Forelimb muscle (tissue), 1 donor: ENCODE data around the gene MBTD1. TPM values are rescaled to one million over a fixed set of nuclear protein-coding genes. Genes with fewer than 3 reads are reported as not detected.
"Not testable (repeated sequence)": the region's sequence is repeated elsewhere in the genome, so short reads cannot be mapped to it uniquely, and the experiment has no call there.

Experiments used
- DNase-seq: peaks from one replicate; pipeline ENCODE4 v3.0.0-alpha.2; 2013; ENCODE audit warnings: low read depth
- polyA plus RNA-seq: library from polyadenylated mRNA; unstranded; fragments of 120-200 nt; gene quantifications from one replicate; pipeline ENCODE4 v1.2.1, GENCODE V29; 2013; ENCODE audit not compliant: insufficient read length

The MBTD1 gene
- polyA plus RNA-seq, 1 donor: 22.3 TPM

GRCh38 chr17:51255673-51256072 lies 4.2 kb downstream of the MBTD1 start:
- no peak for DNase-seq

- no peak for DNase-seq
Observed at GRCh38 chr17:51251010-51251409, 8.8 kb downstream of the MBTD1 start.

GRCh38 chr17:51250314-51250840 lies 9.5 kb downstream of the MBTD1 start:
- DNase-seq: no peak

- no peak for DNase-seq
Observed at GRCh38 chr17:51245535-51245934, 14.3 kb downstream of the MBTD1 start.

GRCh38 chr17:51244041-51244440 lies 15.8 kb downstream of the MBTD1 start:
- DNase-seq: no peak

- no peak for DNase-seq
Observed at GRCh38 chr17:51240275-51240674, 19.6 kb downstream of the MBTD1 start.

GRCh38 chr17:51238255-51238887 lies 21.5 kb downstream of the MBTD1 start:
- DNase-seq: no peak

- no peak for DNase-seq
Observed at GRCh38 chr17:51234162-51234561, 25.7 kb downstream of the MBTD1 start.

GRCh38 chr17:51231999-51232398 lies 27.9 kb downstream of the MBTD1 start:
- DNase-seq: no peak

GRCh38 chr17:51230306-51230705 lies 29.5 kb downstream of the MBTD1 start:
- no peak for DNase-seq

- no peak for DNase-seq
Observed at GRCh38 chr17:51229889-51230288, 30.0 kb downstream of the MBTD1 start.

- DNase-seq: no peak
Observed at GRCh38 chr17:51228161-51228560, 31.7 kb downstream of the MBTD1 start.

- not testable (repeated sequence) for DNase-seq
Observed at GRCh38 chr17:51225523-51225922, 34.3 kb downstream of the MBTD1 start.

- DNase-seq: no peak
Observed at GRCh38 chr17:51224402-51225262, 35.2 kb downstream of the MBTD1 start.

- DNase-seq: no peak
Observed at GRCh38 chr17:51221322-51221721, 38.5 kb downstream of the MBTD1 start.

- no peak for DNase-seq
Observed at GRCh38 chr17:51217946-51218345, 41.9 kb downstream of the MBTD1 start.

- DNase-seq: no peak
Observed at GRCh38 chr17:51214920-51215319, 44.9 kb downstream of the MBTD1 start.

- no peak for DNase-seq
Observed at GRCh38 chr17:51203838-51204237, 56.0 kb downstream of the MBTD1 start.

- DNase-seq: no peak
Observed at GRCh38 chr17:51200846-51201245, 59.0 kb downstream of the MBTD1 start.

- no peak for DNase-seq
Observed at GRCh38 chr17:51200295-51200694, 59.6 kb downstream of the MBTD1 start.

- no peak for DNase-seq
Observed at GRCh38 chr17:51197754-51198153, 62.1 kb downstream of the MBTD1 start.

- no peak for DNase-seq
Observed at GRCh38 chr17:51191895-51192294, 68.0 kb downstream of the MBTD1 start.

- no peak for DNase-seq
Observed at GRCh38 chr17:51189628-51190027, 70.2 kb downstream of the MBTD1 start.
